Testis (tissue), 2 donors: ENCODE results near the gene CCKAR.

Source experiments
- CTCF ChIP-seq, 3 experiments: fragments of 450-650 bp in 2 of 3; fragments of 200-600 bp in 1 of 3; sonication (generic) in 1 of 3; IDR thresholded peaks; one replicate each; pipeline ENCODE4 v1.5.1; 2016 to 2019; ENCODE audit warnings: antibody characterized with exemption in 3 of 3, mild to moderate bottlenecking in 2 of 3, moderate library complexity in 1 of 3
- POLR2A ChIP-seq: fragments of 450-650 bp; IDR thresholded peaks from one replicate; pipeline ENCODE4 v1.6.1; 2017; ENCODE audit warnings: antibody characterized with exemption, mild to moderate bottlenecking, moderate library complexity

- no peak for TF ChIP-seq CTCF (IDR thresholded peaks at IDR 0.05)
- TF ChIP-seq POLR2A, result no peak
These were observed 57.9 kb downstream of the CCKAR start for GRCh38 chr4:26432419-26432818.
